Activated CD4-positive, alpha-beta T cell treated with anti-CD3 and anti-CD28 coated beads, Interleukin-2, amount 10 ng/mL, durations not matched to agents 7 days and 5 days (primary cell): ENCODE results near the gene CTNNA3. TPM values are rescaled to one million over a fixed set of nuclear protein-coding genes. Genes with fewer than 3 reads are reported as not detected.

Experiments
- CTCF ChIA-PET: fragments of 350-600 bp; sonication (Branson Sonifier 250); formaldehyde crosslinking; loops from one replicate; lab custom pipeline; 2021; ENCODE audit warnings: antibody characterized with exemption; lab: Charles Lee
- POLR2A ChIA-PET: fragments of 350-600 bp; sonication (Branson Sonifier 250); formaldehyde crosslinking; loops from one replicate; lab custom pipeline; 2021; ENCODE audit warnings: antibody characterized with exemption; lab: Charles Lee
- DNase-seq: peaks from one replicate; pipeline ENCODE4 v3.0.0-alpha.2; 2020
- H3K27ac Mint-ChIP-seq: one replicate; pipeline ENCODE4 v1.8.0; 2021; ENCODE audit warnings: mild to moderate bottlenecking, moderate library complexity, mixed read lengths
- H3K27me3 Mint-ChIP-seq: one replicate; pipeline ENCODE4 v1.8.0; 2021; ENCODE audit warnings: mixed read lengths
- H3K36me3 Mint-ChIP-seq: one replicate; pipeline ENCODE4 v1.8.0; 2021; ENCODE audit warnings: low read depth, mixed read lengths
- H3K4me1 Mint-ChIP-seq: one replicate; pipeline ENCODE4 v1.8.0; 2021; ENCODE audit warnings: mixed read lengths
- H3K4me3 Mint-ChIP-seq: one replicate; pipeline ENCODE4 v1.8.0; 2021; ENCODE audit warnings: mild to moderate bottlenecking, moderate library complexity, mixed read lengths
- H3K9me3 Mint-ChIP-seq: one replicate; pipeline ENCODE4 v1.8.0; 2021; ENCODE audit warnings: mixed read lengths
- total RNA-seq, 2 experiments: library from RNA; stranded (reverse); gene quantifications; one replicate each; pipeline ENCODE4 v1.2.3, GENCODE V29; 2021

Gene CTNNA3
- total RNA-seq, 2 experiments from 2014 or later: 0.57 to 0.58 TPM

- no peaks in the 10 kb centered on the region for H3K4me1 Mint-ChIP-seq
- ChIA-PET POLR2A (no interaction called here), CTCF (no interaction called here)
- H3K27ac Mint-ChIP-seq: no peak overlapping the region
- no peak for DNase-seq
- H3K27me3 Mint-ChIP-seq: no peaks in the 10 kb centered on the region
- H3K9me3 Mint-ChIP-seq: no peaks in the 10 kb centered on the region
- no peaks in the 10 kb centered on the region for H3K36me3 Mint-ChIP-seq
- no peak overlapping the region for H3K4me3 Mint-ChIP-seq
Observed at GRCh38 chr10:66892871-66893270, 803.1 kb downstream of the CTNNA3 start.

- POLR2A ChIA-PET: no interaction called here
- no peak overlapping the region for H3K4me3 Mint-ChIP-seq
- H3K27me3 Mint-ChIP-seq: no peaks in the 10 kb centered on the region
- H3K4me1 Mint-ChIP-seq: no peaks in the 10 kb centered on the region
- no peak for DNase-seq
- no peak overlapping the region for H3K27ac Mint-ChIP-seq
- CTCF ChIA-PET: no interaction called here
- H3K9me3 Mint-ChIP-seq: no peaks in the 10 kb centered on the region
- no peaks in the 10 kb centered on the region for H3K36me3 Mint-ChIP-seq
Observed at GRCh38 chr10:66888237-66888636, 807.8 kb downstream of the CTNNA3 start.

DNA sequence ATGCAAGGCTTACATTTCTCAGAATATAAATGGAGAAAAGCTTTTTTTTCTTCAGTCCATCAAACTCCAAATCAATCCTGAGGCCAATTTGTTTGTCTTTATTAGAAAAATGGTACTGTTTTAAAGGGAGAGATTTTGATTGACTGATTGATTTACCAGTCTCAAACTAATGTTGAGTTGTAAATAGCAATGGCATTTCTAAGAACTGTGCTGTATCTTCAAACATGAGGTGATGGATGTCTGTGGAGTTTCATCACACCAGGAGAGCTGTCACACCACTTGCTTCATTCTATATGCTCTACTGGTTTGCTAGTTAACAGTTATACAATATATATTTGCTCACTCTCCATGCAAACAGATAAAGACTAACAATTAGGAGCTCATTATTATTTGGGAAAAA, 809.1 kb downstream of the CTNNA3 start:
- POLR2A ChIA-PET: no interaction called here
- no peak for DNase-seq
- Mint-ChIP-seq H3K36me3 (no peaks in the 10 kb centered on the region), H3K4me1 (no peaks in the 10 kb centered on the region), H3K27ac (no peak overlapping the region), H3K9me3 (no peaks in the 10 kb centered on the region), H3K27me3 (no peaks in the 10 kb centered on the region), H3K4me3 (no peak overlapping the region)
- CTCF ChIA-PET: no interaction called here

- POLR2A ChIA-PET: no interaction called here
Observed at GRCh38 chr10:66882271-66882670, 813.7 kb downstream of the CTNNA3 start.

GRCh38 chr10:66881814-66882213, 814.2 kb downstream of the CTNNA3 start:
- POLR2A ChIA-PET: no interaction called here

More at GRCh38 chr10:66882271-66882670, 813.7 kb downstream of the CTNNA3 start:
- Mint-ChIP-seq H3K27ac (no peak overlapping the region), H3K9me3 (no peaks in the 10 kb centered on the region), H3K4me1 (no peaks in the 10 kb centered on the region), H3K4me3 (no peak overlapping the region), H3K36me3 (no peaks in the 10 kb centered on the region), H3K27me3 (no peaks in the 10 kb centered on the region)
- no peak for DNase-seq
- CTCF ChIA-PET: no interaction called here

GRCh38 chr10:66880826-66881225, 815.2 kb downstream of the CTNNA3 start:
- Mint-ChIP-seq H3K4me3 (no peak overlapping the region), H3K36me3 (no peaks in the 10 kb centered on the region), H3K9me3 (no peaks in the 10 kb centered on the region), H3K27ac (no peak overlapping the region), H3K4me1 (no peaks in the 10 kb centered on the region), H3K27me3 (no peaks in the 10 kb centered on the region)
- POLR2A ChIA-PET: no interaction called here
- no peak for DNase-seq
- CTCF ChIA-PET: no interaction called here

More at GRCh38 chr10:66881814-66882213, 814.2 kb downstream of the CTNNA3 start:
- H3K27me3 Mint-ChIP-seq: no peaks in the 10 kb centered on the region
- H3K9me3 Mint-ChIP-seq: no peaks in the 10 kb centered on the region
- H3K36me3 Mint-ChIP-seq: no peaks in the 10 kb centered on the region
- CTCF ChIA-PET: no interaction called here
- no peak for DNase-seq
- H3K4me3 Mint-ChIP-seq: no peak overlapping the region
- H3K27ac Mint-ChIP-seq: no peak overlapping the region
- H3K4me1 Mint-ChIP-seq: no peaks in the 10 kb centered on the region

- DNase-seq: no peak
- Mint-ChIP-seq H3K9me3 (no peaks in the 10 kb centered on the region), H3K27ac (no peak overlapping the region), H3K36me3 (no peaks in the 10 kb centered on the region), H3K27me3 (no peaks in the 10 kb centered on the region), H3K4me3 (no peak overlapping the region), H3K4me1 (no peaks in the 10 kb centered on the region)
- ChIA-PET CTCF (no interaction called here), POLR2A (no interaction called here)
Observed at GRCh38 chr10:66880292-66880691, 815.7 kb downstream of the CTNNA3 start.

DNA sequence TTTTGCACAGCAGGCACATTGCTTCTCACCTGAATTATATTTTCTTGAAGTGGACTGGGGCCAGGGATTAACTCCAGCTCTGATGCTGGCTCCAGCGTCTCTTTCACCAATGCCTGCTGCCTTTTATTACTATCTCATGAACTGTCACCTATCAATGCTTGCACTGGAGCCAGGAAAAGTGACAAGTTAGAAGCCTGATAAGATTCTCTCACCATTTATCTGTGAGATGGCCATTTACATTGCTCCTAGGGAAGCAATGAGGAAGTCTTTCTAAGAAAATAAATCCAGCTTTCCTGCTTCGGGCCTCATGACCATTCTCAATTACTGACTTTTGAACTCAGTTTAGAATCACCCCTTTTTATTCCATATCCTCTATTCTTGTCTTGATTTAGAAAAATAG, 818.6 kb downstream of the CTNNA3 start:
- Mint-ChIP-seq H3K27ac (no peak overlapping the region), H3K36me3 (no peaks in the 10 kb centered on the region), H3K27me3 (no peaks in the 10 kb centered on the region), H3K4me1 (no peaks in the 10 kb centered on the region), H3K4me3 (no peak overlapping the region), H3K9me3 (no peaks in the 10 kb centered on the region)
- POLR2A ChIA-PET: no interaction called here
- CTCF ChIA-PET: no interaction called here
- DNase-seq: no peak

DNA sequence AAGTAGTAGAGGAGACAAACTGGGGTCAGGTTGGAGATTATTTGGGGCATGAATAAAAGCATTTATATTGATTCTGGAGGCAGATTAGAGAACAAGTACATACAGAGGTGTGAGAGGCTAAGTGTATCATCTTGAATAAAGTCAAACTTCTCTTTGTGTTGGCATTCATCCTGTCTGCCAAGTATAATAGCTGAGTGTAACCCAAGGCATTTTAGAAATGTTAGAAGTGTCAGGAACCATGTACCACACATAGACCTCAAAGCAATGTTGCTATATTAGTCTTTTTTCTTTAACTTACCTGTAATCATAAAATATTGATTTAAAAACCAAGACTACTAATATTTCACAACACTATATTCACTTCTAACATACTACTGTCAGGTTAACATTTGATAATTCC, 826.4 kb downstream of the CTNNA3 start:
- H3K36me3 Mint-ChIP-seq: no peaks in the 10 kb centered on the region
- CTCF ChIA-PET: no interaction called here
- no peaks in the 10 kb centered on the region for H3K9me3 Mint-ChIP-seq
- H3K27me3 Mint-ChIP-seq: no peaks in the 10 kb centered on the region
- no peak for DNase-seq
- no peaks in the 10 kb centered on the region for H3K4me1 Mint-ChIP-seq
- no peak overlapping the region for H3K27ac Mint-ChIP-seq
- POLR2A ChIA-PET: no interaction called here
- no peak overlapping the region for H3K4me3 Mint-ChIP-seq

DNA sequence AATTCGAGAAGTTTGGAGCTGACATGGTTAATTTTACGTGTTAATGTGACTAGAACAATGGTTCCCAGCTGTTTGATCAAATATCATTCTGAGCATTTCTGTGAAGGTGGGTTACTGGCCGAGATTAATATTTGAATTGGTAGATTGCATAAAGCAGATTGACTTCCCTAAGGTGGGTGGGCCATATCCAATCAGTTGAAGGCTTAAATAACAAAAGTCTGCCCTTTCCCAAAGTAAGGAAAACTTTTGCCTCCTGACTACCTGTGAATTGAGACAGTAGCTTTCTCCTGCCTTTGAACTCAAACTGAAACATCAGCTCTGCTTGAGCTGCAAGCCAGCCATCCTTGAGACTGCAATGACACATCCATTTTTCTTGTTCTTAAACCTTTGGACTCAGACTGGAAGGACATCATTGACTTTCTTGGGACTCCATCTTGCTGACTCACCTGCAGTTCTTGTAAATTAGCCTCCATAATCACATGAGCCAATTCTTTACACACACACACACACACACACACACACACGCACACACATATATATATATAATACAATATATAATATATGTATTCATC, 833.2 kb downstream of the CTNNA3 start:
- no peak for DNase-seq
- H3K9me3 Mint-ChIP-seq: no peaks in the 10 kb centered on the region
- H3K27me3 Mint-ChIP-seq: no peaks in the 10 kb centered on the region
- no peaks in the 10 kb centered on the region for H3K36me3 Mint-ChIP-seq
- POLR2A ChIA-PET: no interaction called here
- no peak overlapping the region for H3K4me3 Mint-ChIP-seq
- H3K4me1 Mint-ChIP-seq: no peaks in the 10 kb centered on the region
- H3K27ac Mint-ChIP-seq: no peak overlapping the region
- CTCF ChIA-PET: interaction anchor here (0.6 kb wide), 1 partner anchor 324 kb away, joined by 3 read pairs; no protein-coding TSS in a partner anchor

DNA sequence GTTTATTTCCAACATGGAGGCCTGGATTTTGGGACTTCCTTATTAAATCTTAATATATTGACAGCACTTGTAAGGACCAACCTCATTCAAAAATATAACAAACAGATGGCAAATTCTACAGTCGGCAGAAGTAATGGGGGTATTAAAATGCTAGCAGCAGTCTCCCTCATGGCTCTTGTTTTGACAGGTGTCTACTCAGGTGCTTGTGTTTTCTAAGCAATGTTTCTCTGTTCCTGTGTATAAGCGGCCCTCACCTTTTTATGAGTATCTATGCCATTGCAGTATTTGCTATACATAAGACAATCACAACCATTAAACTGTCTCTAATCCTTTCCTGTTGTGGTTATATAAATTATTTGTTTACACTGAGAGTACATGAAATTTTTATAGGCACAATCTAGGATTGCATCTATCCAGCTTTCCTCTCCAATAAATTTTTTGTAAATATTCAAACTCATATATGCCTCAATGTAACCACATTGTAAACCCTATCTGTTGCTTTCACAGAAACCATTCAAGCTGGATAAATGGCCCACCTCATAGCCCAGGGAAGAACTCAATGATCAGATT, 835.5 kb downstream of the CTNNA3 start:
- POLR2A ChIA-PET: no interaction called here
- no peaks in the 10 kb centered on the region for H3K27me3 Mint-ChIP-seq
- no peak for DNase-seq
- no peak overlapping the region for H3K4me3 Mint-ChIP-seq
- CTCF ChIA-PET: no interaction called here
- no peaks in the 10 kb centered on the region for H3K9me3 Mint-ChIP-seq
- H3K4me1 Mint-ChIP-seq: no peaks in the 10 kb centered on the region
- no peaks in the 10 kb centered on the region for H3K36me3 Mint-ChIP-seq
- H3K27ac Mint-ChIP-seq: no peak overlapping the region

- no peaks in the 10 kb centered on the region for H3K36me3 Mint-ChIP-seq
- H3K4me1 Mint-ChIP-seq: no peaks in the 10 kb centered on the region
- DNase-seq: no peak
- H3K27ac Mint-ChIP-seq: no peak overlapping the region
- no peaks in the 10 kb centered on the region for H3K9me3 Mint-ChIP-seq
- ChIA-PET POLR2A (no interaction called here), CTCF (interaction anchor here (0.7 kb wide), 1 partner anchor 407 kb away, joined by 3 read pairs; no protein-coding TSS in a partner anchor)
- H3K4me3 Mint-ChIP-seq: no peak overlapping the region
- no peaks in the 10 kb centered on the region for H3K27me3 Mint-ChIP-seq
Observed at GRCh38 chr10:66852811-66853210, 843.2 kb downstream of the CTNNA3 start.

DNA sequence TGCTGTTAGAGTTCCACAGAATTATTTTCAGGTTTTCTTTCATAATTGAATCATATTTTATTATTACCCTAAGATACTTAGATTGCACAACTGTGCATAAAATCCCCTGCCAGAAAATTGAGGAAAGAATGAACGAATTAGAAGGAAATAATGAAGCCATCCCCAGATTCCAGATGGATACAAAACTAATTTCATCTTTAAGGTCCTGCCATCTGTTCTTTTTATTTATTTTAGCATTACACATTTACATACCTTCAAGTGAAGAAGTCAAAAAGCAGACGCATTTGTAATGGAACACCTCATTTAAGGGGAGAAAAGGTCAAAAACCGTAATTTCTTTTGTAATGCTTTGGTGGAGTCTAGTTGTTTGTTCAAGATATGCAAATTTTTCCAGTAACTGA, 847.1 kb downstream of the CTNNA3 start:
- Mint-ChIP-seq H3K36me3 (no peaks in the 10 kb centered on the region), H3K4me1 (no peaks in the 10 kb centered on the region), H3K27ac (no peak overlapping the region), H3K9me3 (no peaks in the 10 kb centered on the region), H3K4me3 (no peak overlapping the region), H3K27me3 (no peaks in the 10 kb centered on the region)
- ChIA-PET POLR2A (no interaction called here), CTCF (no interaction called here)
- no peak for DNase-seq
